ENCODE data around the gene TMEM141.

GRCh38 chr9:136769710-136770191 lies 21.4 kb upstream of the TMEM141 start:
- peak; percentile 23 to 50 (median 36) for TF ChIP-seq CTCF (IDR thresholded peaks at IDR 0.05)
- no peak for TF ChIP-seq POLR2A (IDR thresholded peaks at IDR 0.05)

All from heart left ventricle (tissue), 13 donors.